ENCODE results near the gene IARS2.
"Not testable (repeated sequence)": the region's sequence is repeated elsewhere in the genome, so short reads cannot be mapped to it uniquely, and the experiment has no call there.

IARS2 gene

GRCh38 chr1:220062629-220063028 is 31.3 kb upstream of the IARS2 start:
- no peak for DNase-seq (ENCODE audit: extremely low read depth, low read depth)
- TF ChIP-seq CTCF (IDR thresholded peaks at IDR 0.05; ENCODE audit: low read depth, low read length), result no peak

- no peak for TF ChIP-seq CTCF (IDR thresholded peaks at IDR 0.05; ENCODE audit: low read depth, low read length)
- DNase-seq (ENCODE audit: extremely low read depth, low read depth), result no peak
These were observed 26.4 kb upstream of the IARS2 start for GRCh38 chr1:220067269-220068204.

GRCh38 chr1:220076861-220077762 is 16.8 kb upstream of the IARS2 start:
- DNase-seq (ENCODE audit: extremely low read depth, low read depth), result no peak
- TF ChIP-seq CTCF (IDR thresholded peaks at IDR 0.05; ENCODE audit: low read depth, low read length), result no peak

GRCh38 chr1:220077887-220078286 is 16.0 kb upstream of the IARS2 start:
- DNase-seq (ENCODE audit: extremely low read depth, low read depth), result no peak
- TF ChIP-seq CTCF (IDR thresholded peaks at IDR 0.05; ENCODE audit: low read depth, low read length), result no peak

GRCh38 chr1:220084460-220084859 is 9.5 kb upstream of the IARS2 start:
- no peak for TF ChIP-seq CTCF (IDR thresholded peaks at IDR 0.05; ENCODE audit: low read depth, low read length)
- no peak for DNase-seq (ENCODE audit: extremely low read depth, low read depth)

GRCh38 chr1:220086261-220086686 is 7.7 kb upstream of the IARS2 start:
- DNase-seq (ENCODE audit: extremely low read depth, low read depth), result not testable (repeated sequence)

GRCh38 chr1:220089650-220090556 is 4.0 kb upstream of the IARS2 start, which contains the start of gene BPNT1:
Gene BPNT1, minus strand, starts transcription at chr1:220089788. Its CDS starts 9,942 bp downstream, at chr1:220079846.
- no peak for TF ChIP-seq CTCF (IDR thresholded peaks at IDR 0.05; ENCODE audit: low read depth, low read length)
- DNase-seq (ENCODE audit: extremely low read depth, low read depth), result peak; percentile 80

All from AG09319 (cell line).